ENCODE measurements around the gene LHX3. TPM values are rescaled to one million over a fixed set of nuclear protein-coding genes. Genes with fewer than 3 reads are reported as not detected.

Gene LHX3
- total RNA-seq, 1 experiment from 2014 or later, result 0.11 TPM

GRCh38 chr9:136252281-136252680 is 47.4 kb upstream of the LHX3 start:
- no TSS peak for BruUV-seq (replicated peaks)
- no peaks in the 10 kb centered on the region for H3K4me1 ChIP-seq (ENCODE audit: insufficient read depth, low read length, poor library complexity, severe bottlenecking)
- DNase-seq (ENCODE audit: low spot score), result no peak
- TF ChIP-seq CTCF (conservative IDR thresholded peaks at IDR 0.05; ENCODE audit: low read depth, low read length) (no peak), EZH2 (IDR thresholded peaks at IDR 0.05; ENCODE audit: borderline replicate concordance, low read depth, low read length, poor library complexity, severe bottlenecking) (no peak)
- no peak overlapping the region for H3K4me3 ChIP-seq (ENCODE audit: low read depth, low read length, poor library complexity, severe bottlenecking)
- ChIA-PET CTCF (no interaction called here), POLR2A (ENCODE audit: low non-redundant PET) (no interaction called here)
- no peak overlapping the region for H3K27ac ChIP-seq (ENCODE audit: low read depth, low read length, poor library complexity, severe bottlenecking)
- no peaks in the 10 kb centered on the region for H3K36me3 ChIP-seq (ENCODE audit: insufficient read depth, low read length, poor library complexity, severe bottlenecking)
- H3K27me3 ChIP-seq (replicated peaks; ENCODE audit: insufficient read depth, low read depth, low read length, poor library complexity), result no peaks in the 10 kb centered on the region
- no peaks in the 10 kb centered on the region for H3K9me3 ChIP-seq (ENCODE audit: low read depth, low read length, poor library complexity, severe bottlenecking)
- intact Hi-C loops (cut with micrococcal nuclease; ENCODE audit: unreplicated experiment), result no loop called here

GRCh38 chr9:136251264-136252115 is 46.6 kb upstream of the LHX3 start:
- Histone ChIP-seq H3K4me3 (ENCODE audit: low read depth, low read length, poor library complexity, severe bottlenecking) (no peak overlapping the region), H3K4me1 (ENCODE audit: insufficient read depth, low read length, poor library complexity, severe bottlenecking) (no peaks in the 10 kb centered on the region), H3K36me3 (ENCODE audit: insufficient read depth, low read length, poor library complexity, severe bottlenecking) (no peaks in the 10 kb centered on the region), H3K27me3 (replicated peaks; ENCODE audit: insufficient read depth, low read depth, low read length, poor library complexity) (no peaks in the 10 kb centered on the region), H3K9me3 (ENCODE audit: low read depth, low read length, poor library complexity, severe bottlenecking) (no peaks in the 10 kb centered on the region), H3K27ac (ENCODE audit: low read depth, low read length, poor library complexity, severe bottlenecking) (no peak overlapping the region)
- intact Hi-C loops (cut with micrococcal nuclease; ENCODE audit: unreplicated experiment), result no loop called here
- no peak for TF ChIP-seq EZH2 (IDR thresholded peaks at IDR 0.05; ENCODE audit: borderline replicate concordance, low read depth, low read length, poor library complexity, severe bottlenecking)
- no peak for TF ChIP-seq CTCF (conservative IDR thresholded peaks at IDR 0.05; ENCODE audit: low read depth, low read length)
- CTCF ChIA-PET, result no interaction called here
- POLR2A ChIA-PET (ENCODE audit: low non-redundant PET), result no interaction called here
- no TSS peak for BruUV-seq (replicated peaks)
- no peak for DNase-seq (ENCODE audit: low spot score)

GRCh38 chr9:136250676-136251075 is 45.7 kb upstream of the LHX3 start:
- H3K4me3 ChIP-seq (ENCODE audit: low read depth, low read length, poor library complexity, severe bottlenecking), result no peak overlapping the region
- CTCF ChIA-PET, result no interaction called here
- intact Hi-C loops (cut with micrococcal nuclease; ENCODE audit: unreplicated experiment), result no loop called here
- H3K4me1 ChIP-seq (ENCODE audit: insufficient read depth, low read length, poor library complexity, severe bottlenecking), result no peaks in the 10 kb centered on the region
- POLR2A ChIA-PET (ENCODE audit: low non-redundant PET), result no interaction called here
- no peaks in the 10 kb centered on the region for H3K36me3 ChIP-seq (ENCODE audit: insufficient read depth, low read length, poor library complexity, severe bottlenecking)
- H3K27me3 ChIP-seq (replicated peaks; ENCODE audit: insufficient read depth, low read depth, low read length, poor library complexity), result no peaks in the 10 kb centered on the region
- DNase-seq (ENCODE audit: low spot score), result no peak
- H3K9me3 ChIP-seq (ENCODE audit: low read depth, low read length, poor library complexity, severe bottlenecking), result no peaks in the 10 kb centered on the region
- H3K27ac ChIP-seq (ENCODE audit: low read depth, low read length, poor library complexity, severe bottlenecking), result no peak overlapping the region
- no TSS peak for BruUV-seq (replicated peaks)
- no peak for TF ChIP-seq CTCF (conservative IDR thresholded peaks at IDR 0.05; ENCODE audit: low read depth, low read length)
- TF ChIP-seq EZH2 (IDR thresholded peaks at IDR 0.05; ENCODE audit: borderline replicate concordance, low read depth, low read length, poor library complexity, severe bottlenecking), result no peak

All from A673 (cell line).